Naive thymus-derived CD4-positive, alpha-beta T cell (primary cell): ENCODE measurements around the gene TIMM17A. TPM values are rescaled to one million over a fixed set of nuclear protein-coding genes. Genes with fewer than 3 reads are reported as not detected.
A peak's percentile ranks its signal among the peaks of the same experiment; 100 is the strongest.

Experiments
- ATAC-seq: fragments of 150-1000 bp; cut with Tn5 transposase; 2 replicates; pipeline ENCODE4 v1.10.0; 2021; ENCODE audit warnings: mild to moderate bottlenecking, moderate library complexity
- CTCF ChIA-PET: fragments of 350-600 bp; sonication (Branson Sonifier 250); formaldehyde crosslinking; loops from one replicate; lab custom pipeline; 2021; ENCODE audit warnings: antibody characterized with exemption; lab: Charles Lee
- POLR2A ChIA-PET: fragments of 350-600 bp; sonication (Branson Sonifier 250); formaldehyde crosslinking; loops from one replicate; lab custom pipeline; 2021; ENCODE audit warnings: antibody characterized with exemption, inconsistent platforms; lab: Charles Lee
- DNase-seq, 9 donors: peaks; one replicate each; pipeline versions ENCODE4 v3.0.0 to v3.0.0-alpha.2; 2020 to 2022; ENCODE audit warnings: mixed read lengths in 1 of 9
- H3K27ac ChIP-seq: one replicate; pipeline ENCODE4 v1.7.0; 2013; ENCODE audit warnings: mild to moderate bottlenecking, low read depth, low read length, moderate library complexity
- H3K27me3 ChIP-seq, 2 donors: one replicate each; pipeline ENCODE4 v1.7.0; 2013; ENCODE audit warnings: low read length in 2 of 2, mild to moderate bottlenecking in 2 of 2, moderate library complexity in 2 of 2; ENCODE audit not compliant: control insufficient read depth in 2 of 2, insufficient read depth in 2 of 2
- H3K36me3 ChIP-seq, 3 experiments: 1 replicate in 2 of 3; 2 replicates in 1 of 3; pipeline ENCODE4 v1.7.0; 2013; ENCODE audit warnings: low read length in 3 of 3, mild to moderate bottlenecking in 3 of 3, moderate library complexity in 1 of 3; ENCODE audit not compliant: insufficient read depth in 3 of 3, control insufficient read depth in 2 of 3
- H3K4me1 ChIP-seq, 2 donors: one replicate each; pipeline ENCODE4 v1.7.0; 2013; ENCODE audit warnings: low read length in 2 of 2, mild to moderate bottlenecking in 2 of 2, moderate library complexity in 1 of 2; ENCODE audit not compliant: control insufficient read depth in 2 of 2, insufficient read depth in 2 of 2
- H3K4me3 ChIP-seq: 2 replicates; pipeline ENCODE4 v1.7.0; 2013; ENCODE audit warnings: mild to moderate bottlenecking, low read length
- H3K9me3 ChIP-seq, 3 experiments: 1 replicate in 2 of 3; 2 replicates in 1 of 3; pipeline ENCODE4 v1.7.0; 2013; ENCODE audit warnings: low read length in 3 of 3; ENCODE audit not compliant: control insufficient read depth in 2 of 3
- H3K27ac Mint-ChIP-seq, 9 donors: one replicate each; pipeline ENCODE4 v1.8.0; 2020 to 2022; ENCODE audit warnings: mixed read lengths in 9 of 9, mild to moderate bottlenecking in 8 of 9, moderate library complexity in 5 of 9, inconsistent platforms in 2 of 9
- H3K27me3 Mint-ChIP-seq, 5 donors: one replicate each; pipeline ENCODE4 v1.8.0; 2021 to 2022; ENCODE audit warnings: mixed read lengths in 5 of 5, mild to moderate bottlenecking in 1 of 5
- H3K36me3 Mint-ChIP-seq, 5 donors: one replicate each; pipeline ENCODE4 v1.8.0; 2020 to 2022; ENCODE audit warnings: mixed read lengths in 5 of 5, mild to moderate bottlenecking in 3 of 5, inconsistent platforms in 1 of 5
- H3K4me1 Mint-ChIP-seq, 7 donors: one replicate each; pipeline ENCODE4 v1.8.0; 2020 to 2022; ENCODE audit warnings: mixed read lengths in 7 of 7, mild to moderate bottlenecking in 3 of 7, inconsistent platforms in 1 of 7
- H3K4me3 Mint-ChIP-seq, 10 donors: one replicate each; pipeline ENCODE4 v1.8.0; 2020 to 2022; ENCODE audit warnings: mild to moderate bottlenecking in 10 of 10, mixed read lengths in 10 of 10, moderate library complexity in 6 of 10, inconsistent platforms in 2 of 10
- H3K9me3 Mint-ChIP-seq, 11 donors: one replicate each; pipeline ENCODE4 v1.8.0; 2020 to 2022; ENCODE audit warnings: mixed read lengths in 11 of 11, mild to moderate bottlenecking in 4 of 11, inconsistent platforms in 1 of 11, moderate library complexity in 1 of 11
- intact Hi-C, 2 donors: fragments of 100-400 bp; cut with micrococcal nuclease; formaldehyde crosslinking; loops; one replicate each; pipeline ENCODE4 v1.15.1; 2023
- polyA plus RNA-seq, 2 donors: library from polyadenylated mRNA; unstranded; fragments of 300-500 nt; fragmentation: Illumina TruSeq; gene quantifications; one replicate each; pipeline ENCODE4 v1.2.3, GENCODE V29; 2021
- total RNA-seq, 6 experiments: library from RNA in 5 of 6; stranded (reverse) in 5 of 6; gene quantifications; 1 replicate in 5 of 6; 2 replicates in 1 of 6; pipeline ENCODE4 v1.2.3 and lab custom pipeline; 2021 to 2026

The TIMM17A gene
- total and polyA plus RNA-seq, 7 experiments from 2014 or later: 20.6 to 58.4 (median 29.8) TPM

- Mint-ChIP-seq H3K27me3 (no peaks in the 10 kb centered on the region), H3K9me3 (peaks cover 0 to 2% (median 0%) of the 10 kb centered on the region in 11 donors), H3K27ac (no peak within 1 kb of the TSS), H3K4me3 (no peak within 1 kb of the TSS), H3K36me3 (peaks cover 0 to 14% (median 3%) of the 10 kb centered on the region in 5 donors), H3K4me1 (peaks cover 0 to 2% (median 0%) of the 10 kb centered on the region in 7 donors)
- intact Hi-C loops: no loop called here
- POLR2A ChIA-PET: no interaction called here
- DNase-seq (no peak), ATAC-seq (no peak)
- Histone ChIP-seq H3K4me1 (no peaks in the 10 kb centered on the region), H3K27me3 (no peaks in the 10 kb centered on the region), H3K36me3 (peaks cover 0 to 19% (median 0%) of the 10 kb centered on the region in 3 experiments), H3K27ac (no peak within 1 kb of the TSS), H3K9me3 (no peaks in the 10 kb centered on the region), H3K4me3 (no peak within 1 kb of the TSS)
- CTCF ChIA-PET: interaction anchor here (1.0 to 1.3 kb wide), 3 partner anchors 10 to 34 kb away, joined by 4 to 5 read pairs (median 4); no protein-coding TSS in a partner anchor
Observed at GRCh38 chr1:202010180-202011015, 55.1 kb downstream of the TIMM17A start, which contains the start of gene ELF3. Gene ELF3, plus strand, starts transcription at chr1:202010587. Its CDS starts 550 bp downstream, at chr1:202011137.

- Histone ChIP-seq H3K9me3 (no peaks in the 10 kb centered on the region), H3K36me3 (peaks cover 0 to 9% (median 0%) of the 10 kb centered on the region in 3 experiments), H3K27me3 (no peaks in the 10 kb centered on the region), H3K4me1 (no peaks in the 10 kb centered on the region), H3K4me3 (no peak overlapping the region), H3K27ac (no peak overlapping the region)
- Mint-ChIP-seq H3K27me3 (peaks cover 0 to 4% (median 1%) of the 10 kb centered on the region in 5 donors), H3K9me3 (peaks cover 0 to 2% (median 0%) of the 10 kb centered on the region in 11 donors), H3K4me1 (peaks cover 0 to 2% (median 0%) of the 10 kb centered on the region in 7 donors), H3K27ac (no peak overlapping the region), H3K36me3 (peaks cover 0 to 6% (median 0%) of the 10 kb centered on the region in 5 donors), H3K4me3 (no peak overlapping the region)
- intact Hi-C loops: no loop called here
- ChIA-PET CTCF (interaction anchor here (0.6 kb wide), 1 partner anchor 29 kb away, joined by 3 read pairs; no protein-coding TSS in a partner anchor), POLR2A (no interaction called here)
- no peak for ATAC-seq
- no peak for DNase-seq
Observed at GRCh38 chr1:202011994-202012393, 56.7 kb downstream of the TIMM17A start.

DNA sequence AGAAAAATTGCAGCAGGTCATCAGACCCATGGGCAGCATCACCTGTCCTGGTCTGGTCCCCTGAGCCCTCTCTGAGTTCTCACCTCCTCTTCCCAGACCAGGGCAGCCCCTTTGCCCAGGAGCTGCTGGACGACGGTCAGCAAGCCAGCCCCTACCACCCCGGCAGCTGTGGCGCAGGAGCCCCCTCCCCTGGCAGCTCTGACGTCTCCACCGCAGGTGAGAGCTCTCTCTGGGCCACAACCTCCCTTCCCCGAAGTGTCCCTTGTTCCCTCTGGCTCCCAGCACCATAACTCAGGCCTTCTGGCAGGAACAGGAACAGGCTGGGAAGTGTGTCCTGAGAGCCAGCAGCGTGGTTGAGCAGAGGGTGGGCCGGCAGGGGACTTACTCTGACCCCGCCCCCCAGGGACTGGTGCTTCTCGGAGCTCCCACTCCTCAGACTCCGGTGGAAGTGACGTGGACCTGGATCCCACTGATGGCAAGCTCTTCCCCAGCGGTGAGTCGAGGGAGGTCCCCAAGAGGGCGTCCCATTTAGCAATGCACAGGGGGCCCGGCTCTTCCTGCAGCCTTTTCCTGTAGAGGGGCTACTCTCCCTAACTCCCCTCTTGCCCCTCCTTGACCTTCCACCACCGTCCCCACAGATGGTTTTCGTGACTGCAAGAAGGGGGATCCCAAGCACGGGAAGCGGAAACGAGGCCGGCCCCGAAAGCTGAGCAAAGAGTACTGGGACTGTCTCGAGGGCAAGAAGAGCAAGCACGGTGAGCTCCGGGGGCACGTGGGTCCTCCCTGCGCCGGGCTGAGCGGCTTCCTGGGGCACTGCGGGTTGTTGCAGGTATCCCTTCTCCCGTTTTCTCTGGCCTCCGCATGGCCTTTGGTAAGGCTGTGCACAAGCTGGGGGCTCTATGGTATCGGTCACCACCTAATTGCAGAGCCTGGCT lies 57.5 kb downstream of the TIMM17A start:
- intact Hi-C loops: no loop called here
- CTCF ChIA-PET: no interaction called here
- H3K9me3 ChIP-seq: no peaks in the 10 kb centered on the region
- no peak overlapping the region for H3K27ac ChIP-seq
- no peak for ATAC-seq
- Mint-ChIP-seq H3K27ac (peak overlapping the region in 1 of 9 donors; percentile 38), H3K4me1 (peaks cover 0 to 2% (median 0%) of the 10 kb centered on the region in 7 donors), H3K9me3 (peaks cover 0 to 2% (median 0%) of the 10 kb centered on the region in 11 donors), H3K4me3 (no peak overlapping the region), H3K36me3 (peaks cover 0 to 3% (median 0%) of the 10 kb centered on the region in 5 donors), H3K27me3 (peaks cover 0 to 4% (median 3%) of the 10 kb centered on the region in 5 donors)
- H3K36me3 ChIP-seq: peaks cover 0 to 2% (median 0%) of the 10 kb centered on the region in 3 experiments
- POLR2A ChIA-PET: no interaction called here
- no peak for DNase-seq
- H3K4me1 ChIP-seq: no peaks in the 10 kb centered on the region
- H3K27me3 ChIP-seq: no peaks in the 10 kb centered on the region
- no peak overlapping the region for H3K4me3 ChIP-seq

DNA sequence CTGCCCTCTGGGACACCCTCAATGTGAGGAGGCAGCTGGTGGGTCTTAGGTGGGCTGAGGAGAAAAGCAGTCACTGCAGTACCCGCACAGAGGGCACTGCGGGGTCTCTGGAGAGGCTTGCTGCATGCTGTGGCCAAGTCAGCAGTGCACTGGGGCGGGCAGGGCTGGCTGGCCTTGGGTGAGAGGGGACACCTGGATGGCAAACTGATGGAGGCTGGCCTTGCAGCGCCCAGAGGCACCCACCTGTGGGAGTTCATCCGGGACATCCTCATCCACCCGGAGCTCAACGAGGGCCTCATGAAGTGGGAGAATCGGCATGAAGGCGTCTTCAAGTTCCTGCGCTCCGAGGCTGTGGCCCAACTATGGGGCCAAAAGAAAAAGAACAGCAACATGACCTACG lies 58.3 kb downstream of the TIMM17A start:
- Histone ChIP-seq H3K4me3 (no peak overlapping the region), H3K4me1 (no peaks in the 10 kb centered on the region), H3K27ac (no peak overlapping the region), H3K9me3 (no peaks in the 10 kb centered on the region), H3K27me3 (no peaks in the 10 kb centered on the region), H3K36me3 (no peaks in the 10 kb centered on the region)
- ChIA-PET POLR2A (no interaction called here), CTCF (no interaction called here)
- intact Hi-C loops: no loop called here
- ATAC-seq (no peak), DNase-seq (no peak)
- H3K4me3 Mint-ChIP-seq: no peak overlapping the region
- peaks cover 0 to 2% (median 0%) of the 10 kb centered on the region in 7 donors for H3K4me1 Mint-ChIP-seq
- H3K27me3 Mint-ChIP-seq: peaks cover 0 to 5% (median 3%) of the 10 kb centered on the region in 5 donors
- H3K36me3 Mint-ChIP-seq: peaks cover 0 to 3% (median 0%) of the 10 kb centered on the region in 5 donors
- no peak overlapping the region for H3K27ac Mint-ChIP-seq
- H3K9me3 Mint-ChIP-seq: peaks cover 0 to 2% (median 0%) of the 10 kb centered on the region in 11 donors

- no peak for ATAC-seq
- no peaks in the 10 kb centered on the region for H3K36me3 ChIP-seq
- H3K4me3 ChIP-seq: no peak overlapping the region
- Mint-ChIP-seq H3K4me3 (no peak overlapping the region), H3K9me3 (peaks cover 0 to 2% (median 0%) of the 10 kb centered on the region in 11 donors), H3K27me3 (peaks cover 0 to 10% (median 4%) of the 10 kb centered on the region in 5 donors), H3K4me1 (peaks cover 0 to 2% (median 0%) of the 10 kb centered on the region in 7 donors), H3K27ac (peak overlapping the region in 1 of 9 donors; percentile 9), H3K36me3 (peaks cover 0 to 3% (median 0%) of the 10 kb centered on the region in 5 donors)
- intact Hi-C loops: no loop called here
- no peak overlapping the region for H3K27ac ChIP-seq
- ChIA-PET CTCF (no interaction called here), POLR2A (no interaction called here)
- DNase-seq: no peak
- no peaks in the 10 kb centered on the region for H3K27me3 ChIP-seq
- no peaks in the 10 kb centered on the region for H3K9me3 ChIP-seq
- no peaks in the 10 kb centered on the region for H3K4me1 ChIP-seq
Observed at GRCh38 chr1:202014060-202014459, 58.8 kb downstream of the TIMM17A start.

DNA sequence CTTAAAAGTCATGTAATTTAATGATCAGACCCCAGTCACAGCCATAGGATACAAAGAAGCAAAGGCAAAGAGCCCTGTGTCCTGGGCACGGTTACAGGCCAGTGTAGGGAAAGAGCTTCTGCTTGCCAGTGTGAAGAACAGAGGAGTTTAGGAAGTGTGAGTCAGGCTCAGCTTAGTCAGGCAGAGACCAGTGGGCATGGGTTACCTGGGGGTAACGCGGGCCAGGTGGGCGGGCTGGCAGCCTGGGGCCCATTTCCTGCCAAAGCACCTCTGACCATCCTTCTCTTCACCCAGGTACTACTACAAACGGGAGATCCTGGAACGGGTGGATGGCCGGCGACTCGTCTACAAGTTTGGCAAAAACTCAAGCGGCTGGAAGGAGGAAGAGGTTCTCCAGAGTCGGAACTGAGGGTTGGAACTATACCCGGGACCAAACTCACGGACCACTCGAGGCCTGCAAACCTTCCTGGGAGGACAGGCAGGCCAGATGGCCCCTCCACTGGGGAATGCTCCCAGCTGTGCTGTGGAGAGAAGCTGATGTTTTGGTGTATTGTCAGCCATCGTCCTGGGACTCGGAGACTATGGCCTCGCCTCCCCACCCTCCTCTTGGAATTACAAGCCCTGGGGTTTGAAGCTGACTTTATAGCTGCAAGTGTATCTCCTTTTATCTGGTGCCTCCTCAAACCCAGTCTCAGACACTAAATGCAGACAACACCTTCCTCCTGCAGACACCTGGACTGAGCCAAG lies 59.8 kb downstream of the TIMM17A start:
- Mint-ChIP-seq H3K9me3 (peaks cover 0 to 2% (median 0%) of the 10 kb centered on the region in 11 donors), H3K36me3 (peaks cover 0 to 3% (median 0%) of the 10 kb centered on the region in 5 donors), H3K27me3 (peaks cover 0 to 11% (median 4%) of the 10 kb centered on the region in 5 donors), H3K4me3 (no peak overlapping the region), H3K4me1 (no peaks in the 10 kb centered on the region), H3K27ac (peak overlapping the region in 1 of 9 donors; percentile 18)
- Histone ChIP-seq H3K9me3 (no peaks in the 10 kb centered on the region), H3K36me3 (no peaks in the 10 kb centered on the region), H3K27me3 (no peaks in the 10 kb centered on the region), H3K27ac (no peak overlapping the region), H3K4me1 (no peaks in the 10 kb centered on the region), H3K4me3 (no peak overlapping the region)
- DNase-seq (no peak), ATAC-seq (no peak)
- intact Hi-C loops: no loop called here
- ChIA-PET POLR2A (no interaction called here), CTCF (no interaction called here)
